Measurements from ENCODE around the gene NELL2. TPM values are rescaled to one million over a fixed set of nuclear protein-coding genes. Genes with fewer than 3 reads are reported as not detected.

Gene NELL2
- total RNA-seq, 4 donors from 2014 or later = 0.12 to 42.0 (median 2.0) TPM; not detected in 1

DNA sequence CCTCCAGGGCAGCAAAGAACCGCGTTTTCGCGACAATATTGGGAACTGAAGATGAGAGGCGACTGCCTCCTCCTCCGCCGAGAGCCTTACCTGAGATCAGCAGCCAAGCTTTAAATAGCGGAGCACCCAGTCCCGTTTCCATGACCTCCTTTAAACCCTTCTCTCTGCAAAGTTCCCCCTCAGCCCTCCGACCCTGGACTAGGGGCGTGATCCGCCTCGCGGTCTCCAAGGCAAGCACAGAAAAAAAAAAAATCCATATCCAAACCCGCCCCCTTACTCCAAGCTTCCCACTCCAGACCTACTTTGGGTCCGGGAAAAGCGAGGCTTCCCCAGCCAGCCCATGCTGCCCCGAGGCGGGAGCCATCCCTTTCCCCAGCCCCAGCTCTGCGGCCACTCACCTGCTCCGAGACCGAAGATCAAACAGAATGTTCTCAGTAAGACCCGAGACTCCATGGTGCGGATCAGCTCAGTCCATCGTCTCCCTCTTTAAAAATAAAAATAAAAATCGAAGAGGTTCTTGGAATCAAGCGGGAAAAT lies 630 bp downstream of the NELL2 start:
- Histone ChIP-seq H3K27me3 (peaks cover 70% of the 10 kb centered on the region), H3K36me3 (no peaks in the 10 kb centered on the region), H3K4me1 (peaks cover 3 to 27% (median 11%) of the 10 kb centered on the region in 3 donors), H3K4me3 (peak overlapping the region; percentile 41 to 61), H3K9me3 (peaks cover 0 to under 1% (median 0%) of the 10 kb centered on the region in 3 donors), H3K27ac (no peak overlapping the region)
- TF ChIP-seq EP300 (IDR thresholded peaks at IDR 0.05) (no peak), POLR2A (IDR thresholded peaks at IDR 0.05) (no peak), POLR2AphosphoS5 (IDR thresholded peaks at IDR 0.05) (no peak)
- TF ChIP-seq, protein P1, sequence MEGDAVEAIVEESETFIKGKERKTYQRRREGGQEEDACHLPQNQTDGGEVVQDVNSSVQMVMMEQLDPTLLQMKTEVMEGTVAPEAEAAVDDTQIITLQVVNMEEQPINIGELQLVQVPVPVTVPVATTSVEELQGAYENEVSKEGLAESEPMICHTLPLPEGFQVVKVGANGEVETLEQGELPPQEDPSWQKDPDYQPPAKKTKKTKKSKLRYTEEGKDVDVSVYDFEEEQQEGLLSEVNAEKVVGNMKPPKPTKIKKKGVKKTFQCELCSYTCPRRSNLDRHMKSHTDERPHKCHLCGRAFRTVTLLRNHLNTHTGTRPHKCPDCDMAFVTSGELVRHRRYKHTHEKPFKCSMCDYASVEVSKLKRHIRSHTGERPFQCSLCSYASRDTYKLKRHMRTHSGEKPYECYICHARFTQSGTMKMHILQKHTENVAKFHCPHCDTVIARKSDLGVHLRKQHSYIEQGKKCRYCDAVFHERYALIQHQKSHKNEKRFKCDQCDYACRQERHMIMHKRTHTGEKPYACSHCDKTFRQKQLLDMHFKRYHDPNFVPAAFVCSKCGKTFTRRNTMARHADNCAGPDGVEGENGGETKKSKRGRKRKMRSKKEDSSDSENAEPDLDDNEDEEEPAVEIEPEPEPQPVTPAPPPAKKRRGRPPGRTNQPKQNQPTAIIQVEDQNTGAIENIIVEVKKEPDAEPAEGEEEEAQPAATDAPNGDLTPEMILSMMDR (IDR thresholded peaks at IDR 0.05) = no peak
- WGBS, 2 donors (ENCODE audit: low coverage in 1 of 2) = 0 to 2% methylated on average over 11 to 12 of the region's 27 CpGs
- no peak for ATAC-seq

GRCh38 chr12:44874981-44875416 lies 1.1 kb downstream of the NELL2 start:
- H3K9me3 ChIP-seq = peaks cover 0 to 4% (median 0%) of the 10 kb centered on the region in 3 donors
- H3K27ac ChIP-seq = no peak overlapping the region
- peaks cover 75% of the 10 kb centered on the region for H3K27me3 ChIP-seq
- TF ChIP-seq, protein P1 (IDR thresholded peaks at IDR 0.05) = no peak
- TF ChIP-seq POLR2AphosphoS5 (IDR thresholded peaks at IDR 0.05) = no peak
- no peak for ATAC-seq
- 3 to 5% methylated on average over 5 to 6 of the region's 12 CpGs for WGBS, 2 donors (ENCODE audit: low coverage in 1 of 2)
- H3K4me3 ChIP-seq = peak overlapping the region; percentile 41 to 61
- H3K4me1 ChIP-seq = peaks cover 3 to 27% (median 11%) of the 10 kb centered on the region in 3 donors
- no peaks in the 10 kb centered on the region for H3K36me3 ChIP-seq

- TF ChIP-seq POLR2A (IDR thresholded peaks at IDR 0.05) (no peak), EP300 (IDR thresholded peaks at IDR 0.05) (no peak), POLR2AphosphoS5 (IDR thresholded peaks at IDR 0.05) (no peak)
- TF ChIP-seq, protein P1 (IDR thresholded peaks at IDR 0.05) = no peak
- peaks cover 3 to 27% (median 11%) of the 10 kb centered on the region in 3 donors for H3K4me1 ChIP-seq
- H3K9me3 ChIP-seq = peaks cover 0 to 9% (median 0%) of the 10 kb centered on the region in 3 donors
- H3K27me3 ChIP-seq = peaks cover 84% of the 10 kb centered on the region
- no peak for ATAC-seq
- WGBS, 2 donors (ENCODE audit: low coverage in 1 of 2) = 22 to 50% methylated on average over 1 of the region's 1 CpG
- H3K27ac ChIP-seq = no peak overlapping the region
- H3K4me3 ChIP-seq = no peak overlapping the region
- H3K36me3 ChIP-seq = no peaks in the 10 kb centered on the region
These were observed 2.2 kb downstream of the NELL2 start for GRCh38 chr12:44873898-44874297.

DNA sequence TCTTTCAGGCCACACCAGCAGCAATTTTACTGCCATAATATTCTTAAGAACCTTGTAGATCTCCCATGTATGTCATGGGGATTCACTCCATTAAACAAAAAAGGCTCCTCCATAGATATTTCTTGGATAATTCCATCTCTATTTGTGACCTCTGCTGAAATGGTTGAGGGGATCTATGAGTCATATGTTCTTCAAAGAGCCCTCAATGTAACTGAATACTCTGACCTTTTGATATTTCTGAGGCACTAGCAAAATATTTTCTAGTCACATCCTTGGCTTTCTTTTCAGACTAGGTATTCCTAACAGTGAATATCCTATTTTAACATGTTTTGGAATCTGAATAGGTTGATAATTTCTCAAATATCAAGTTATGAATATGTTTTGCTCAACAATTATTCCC lies 6.6 kb downstream of the NELL2 start:
- H3K4me1 ChIP-seq = peaks cover 0 to under 1% (median 0%) of the 10 kb centered on the region in 3 donors
- H3K9me3 ChIP-seq = peaks cover 0 to 9% (median 0%) of the 10 kb centered on the region in 3 donors
- TF ChIP-seq EP300 (IDR thresholded peaks at IDR 0.05) = no peak
- TF ChIP-seq POLR2A (IDR thresholded peaks at IDR 0.05) = no peak
- H3K4me3 ChIP-seq = no peak overlapping the region
- no peaks in the 10 kb centered on the region for H3K36me3 ChIP-seq
- H3K27me3 ChIP-seq = peaks cover 53% of the 10 kb centered on the region
- H3K27ac ChIP-seq = no peak overlapping the region
- no peak for ATAC-seq

- no peak overlapping the region for H3K4me3 ChIP-seq
- no peaks in the 10 kb centered on the region for H3K36me3 ChIP-seq
- no peaks in the 10 kb centered on the region for H3K4me1 ChIP-seq
- peaks cover 0 to 20% (median 0%) of the 10 kb centered on the region in 3 donors for H3K9me3 ChIP-seq
- 0 to 33% methylated on average over 2 of the region's 2 CpGs for WGBS, 2 donors (ENCODE audit: low coverage in 1 of 2)
- no peak overlapping the region for H3K27ac ChIP-seq
- TF ChIP-seq POLR2AphosphoS5 (IDR thresholded peaks at IDR 0.05) (no peak), EP300 (IDR thresholded peaks at IDR 0.05) (no peak), POLR2A (IDR thresholded peaks at IDR 0.05) (no peak)
- TF ChIP-seq, protein P1 (IDR thresholded peaks at IDR 0.05) = no peak
- ATAC-seq = no peak
- no peaks in the 10 kb centered on the region for H3K27me3 ChIP-seq
These were observed 12.2 kb downstream of the NELL2 start for GRCh38 chr12:44863867-44864266.

Measured in gastroesophageal sphincter (tissue), 4 donors.